Fibroblast of lung (primary cell): Measurements from ENCODE around the gene TMCC1. TPM values are rescaled to one million over a fixed set of nuclear protein-coding genes. Genes with fewer than 3 reads are reported as not detected.

Source experiments
- DNase-seq, 2 donors: peaks; one replicate each; pipeline versions ENCODE4 v3.0.0 to v3.0.0-alpha.2; 2010; ENCODE audit warnings: low read depth in 2 of 2
- H2AFZ ChIP-seq: 2 replicates; pipeline ENCODE4 v1.5.1; 2012; ENCODE audit warnings: low read length, control low read depth, inconsistent platforms
- H3K27ac ChIP-seq: 2 replicates; pipeline ENCODE4 v1.5.1; 2011; ENCODE audit warnings: low read length, control low read depth; ENCODE audit not compliant: insufficient read depth
- H3K27me3 ChIP-seq: 2 replicates; pipeline ENCODE4 v1.5.1; 2011; ENCODE audit warnings: mild to moderate bottlenecking, low read length; ENCODE audit not compliant: control insufficient read depth, insufficient read depth
- H3K36me3 ChIP-seq: 2 replicates; pipeline ENCODE4 v1.5.1; 2011; ENCODE audit warnings: low read length; ENCODE audit not compliant: control insufficient read depth, insufficient read depth
- H3K4me1 ChIP-seq: 2 replicates; pipeline ENCODE4 v1.5.1; 2011; ENCODE audit warnings: low read length; ENCODE audit not compliant: control insufficient read depth, insufficient read depth; ENCODE audit errors: extremely low read depth
- H3K4me2 ChIP-seq: 2 replicates; pipeline ENCODE4 v1.5.1; 2011; ENCODE audit warnings: low read length, control low read depth; ENCODE audit not compliant: insufficient read depth; ENCODE audit errors: extremely low read depth
- H3K4me3 ChIP-seq, 4 experiments: fragments of 200-600 bp in 1 of 4; sonication (generic) in 1 of 4; replicated peaks in 1 of 4; 2 replicates each; pipeline ENCODE4 v1.5.1; 2011 to 2016; ENCODE audit warnings: low read length in 4 of 4, low read depth in 3 of 4, mild to moderate bottlenecking in 3 of 4, control low read depth in 2 of 4, inconsistent platforms in 1 of 4, mixed read lengths in 1 of 4; ENCODE audit not compliant: insufficient read depth in 1 of 4; ENCODE audit errors: control extremely low read depth in 1 of 4
- H3K79me2 ChIP-seq: 2 replicates; pipeline ENCODE4 v1.5.1; 2012; ENCODE audit warnings: mild to moderate bottlenecking, low read length, inconsistent platforms; ENCODE audit not compliant: control insufficient read depth, insufficient read depth
- H3K9ac ChIP-seq: 2 replicates; pipeline ENCODE4 v1.5.1; 2011; ENCODE audit warnings: mild to moderate bottlenecking, low read length, control low read depth; ENCODE audit not compliant: insufficient read depth
- H3K9me3 ChIP-seq: 2 replicates; pipeline ENCODE4 v1.5.1; 2012; ENCODE audit warnings: low read depth, low read length; ENCODE audit not compliant: control insufficient read depth, insufficient read depth
- H4K20me1 ChIP-seq: 2 replicates; pipeline ENCODE4 v1.5.1; 2011; ENCODE audit warnings: low read length; ENCODE audit not compliant: control insufficient read depth, insufficient read depth; ENCODE audit errors: extremely low read depth
- CTCF ChIP-seq, 2 donors: IDR thresholded peaks in 1 of 2; conservative IDR thresholded peaks in 1 of 2; 1 replicate in 1 of 2; 2 replicates in 1 of 2; pipeline ENCODE4 v1.5.1; 2011 to 2012; ENCODE audit warnings: low read length in 2 of 2, control low read depth in 1 of 2, inconsistent platforms in 1 of 2, low read depth in 1 of 2, mild to moderate bottlenecking in 1 of 2
- EZH2 ChIP-seq: IDR thresholded peaks from 2 replicates; pipeline ENCODE4 v1.5.1; 2012; ENCODE audit warnings: low read length, control low read depth, mild to moderate bottlenecking; ENCODE audit errors: missing control alignments
- polyA minus RNA-seq: library from RNA; depleted of rRNA, polyadenylated mRNA; stranded (reverse); fragments of >200 nt; gene quantifications from 2 replicates; pipeline ENCODE4 v1.2.3, GENCODE V29; 2011; ENCODE audit warnings: low replicate concordance
- polyA plus RNA-seq, 2 donors: library from polyadenylated mRNA; depleted of rRNA in 1 of 2; stranded (reverse) in 1 of 2; unstranded in 1 of 2; fragments of >200 nt; gene quantifications; 2 replicates each; pipeline ENCODE4 v1.2.1, GENCODE V29; 2011 to 2012; ENCODE audit warnings: missing spikeins in 1 of 2
- total RNA-seq: library from RNA; depleted of rRNA; stranded (reverse); fragments of >200 nt; gene quantifications from 2 replicates; pipeline ENCODE4 v1.2.1, GENCODE V29; 2014

The TMCC1 gene
- total RNA-seq = 14.6 and 16.8 TPM in 2 replicates
- 12.7 and 16.2 TPM in 2 replicates for polyA plus RNA-seq
- polyA plus RNA-seq (2012) = 7.1 and 12.2 TPM in 2 replicates
- 7.0 and 16.1 TPM in 2 replicates for polyA minus RNA-seq

GRCh38 chr3:129893581-129894070 lies at the start of gene TMCC1:
Gene TMCC1 (minus strand): TSS chr3:129893711.
- Histone ChIP-seq H3K4me3 (peak within 1 kb of the TSS; percentile 80 to 94 (median 88)), H3K4me1 (peaks cover 7% of the 10 kb centered on the region), H3K9me3 (no peaks in the 10 kb centered on the region), H3K9ac (peak within 1 kb of the TSS; percentile 75), H3K27ac (peak within 1 kb of the TSS; percentile 74), H3K36me3 (no peaks in the 10 kb centered on the region), H3K27me3 (no peaks in the 10 kb centered on the region), H3K79me2 (peaks cover 5% of the 10 kb centered on the region), H3K4me2 (peak within 1 kb of the TSS; percentile 96), H2AFZ (peak within 1 kb of the TSS; percentile 99), H4K20me1 (peaks cover 2% of the 10 kb centered on the region)
- TF ChIP-seq CTCF (conservative IDR thresholded peaks at IDR 0.05 in 1 of 2, IDR thresholded peaks at IDR 0.05 in 1 of 2; ENCODE audit: low read depth in 1 of 2, low read length in 2 of 2) (no peak), EZH2 (no peak)
- DNase-seq = peak; percentile 70 to 73

GRCh38 chr3:129943020-129943419 lies 49.5 kb upstream of the TMCC1 start:
- Histone ChIP-seq H3K9ac (no peak overlapping the region), H3K4me2 (no peak overlapping the region), H3K27ac (no peak overlapping the region), H3K27me3 (peaks cover 2% of the 10 kb centered on the region), H3K9me3 (no peaks in the 10 kb centered on the region), H3K4me1 (no peaks in the 10 kb centered on the region), H3K79me2 (no peaks in the 10 kb centered on the region), H3K4me3 (no peak overlapping the region), H2AFZ (no peak overlapping the region), H4K20me1 (no peaks in the 10 kb centered on the region), H3K36me3 (no peaks in the 10 kb centered on the region)
- TF ChIP-seq CTCF (conservative IDR thresholded peaks at IDR 0.05 in 1 of 2, IDR thresholded peaks at IDR 0.05 in 1 of 2; ENCODE audit: low read depth in 1 of 2, low read length in 2 of 2) (no peak), EZH2 (no peak)
- DNase-seq = no peak

- no peaks in the 10 kb centered on the region for H3K4me1 ChIP-seq
- peak; percentile 41 to 55 for DNase-seq
- H3K4me3 ChIP-seq = no peak overlapping the region
- no peak overlapping the region for H3K9ac ChIP-seq
- no peak overlapping the region for H3K4me2 ChIP-seq
- no peak overlapping the region for H2AFZ ChIP-seq
- H3K79me2 ChIP-seq = no peaks in the 10 kb centered on the region
- TF ChIP-seq CTCF (conservative IDR thresholded peaks at IDR 0.05 in 1 of 2, IDR thresholded peaks at IDR 0.05 in 1 of 2; ENCODE audit: low read depth in 1 of 2, low read length in 2 of 2) (peak; percentile 81 to 87), EZH2 (no peak)
- H3K36me3 ChIP-seq = no peaks in the 10 kb centered on the region
- no peak overlapping the region for H3K27ac ChIP-seq
- H3K9me3 ChIP-seq = no peaks in the 10 kb centered on the region
- H4K20me1 ChIP-seq = no peaks in the 10 kb centered on the region
- peaks cover 2% of the 10 kb centered on the region for H3K27me3 ChIP-seq
These were observed 48.8 kb upstream of the TMCC1 start for GRCh38 chr3:129942296-129942695.
